Neural cell (in vitro differentiated cells): ENCODE measurements around the gene HOXB6. TPM values are rescaled to one million over a fixed set of nuclear protein-coding genes. Genes with fewer than 3 reads are reported as not detected.

ENCODE experiments used
- H2AFZ ChIP-seq: fragments of 200-600, 300-800 bp; sonication (generic), shearing (Covaris generic); 2 replicates; pipeline ENCODE4 v1.6.0; 2014; ENCODE audit warnings: low read depth, mild to moderate bottlenecking, antibody characterized with exemption, low read length, moderate library complexity
- H3F3A ChIP-seq: fragments of 200-600 bp; shearing (Covaris generic); 2 replicates; pipeline ENCODE4 v1.6.1; 2016; ENCODE audit warnings: mild to moderate bottlenecking, moderate library complexity, mixed read lengths, antibody characterized with exemption, low read length; ENCODE audit not compliant: insufficient read depth, poor library complexity, severe bottlenecking
- H3K27ac ChIP-seq: fragments of 200-600, 300-800 bp; sonication (generic), shearing (Covaris generic); 2 replicates; pipeline ENCODE4 v1.5.1; 2014; ENCODE audit warnings: mild to moderate bottlenecking, low read length, moderate library complexity
- H3K27me3 ChIP-seq: fragments of 300-800, 200-600 bp; sonication (generic), shearing (Covaris generic); 2 replicates; pipeline ENCODE4 v1.6.0; 2014; ENCODE audit warnings: mild to moderate bottlenecking, low read depth, low read length, moderate library complexity; ENCODE audit not compliant: insufficient read depth
- H3K36me3 ChIP-seq: fragments of 300-800, 200-600 bp; sonication (generic), shearing (Covaris generic); 2 replicates; pipeline ENCODE4 v1.5.1; 2014; ENCODE audit warnings: mild to moderate bottlenecking, antibody characterized with exemption, low read length, moderate library complexity; ENCODE audit not compliant: insufficient read depth
- H3K4me2 ChIP-seq: fragments of 300-800, 200-600 bp; sonication (generic), shearing (Covaris generic); 2 replicates; pipeline ENCODE4 v1.6.0; 2014; ENCODE audit warnings: mild to moderate bottlenecking, low read length
- H3K4me3 ChIP-seq: fragments of 300-800, 200-600 bp; sonication (generic), shearing (Covaris generic); 2 replicates; pipeline ENCODE4 v1.5.1; 2014; ENCODE audit warnings: mild to moderate bottlenecking, low read length, moderate library complexity
- H3K79me2 ChIP-seq: fragments of 200-600 bp; shearing (Covaris generic); replicated peaks from 2 replicates; pipeline ENCODE4 v1.6.0; 2014; ENCODE audit warnings: mild to moderate bottlenecking, low read length, moderate library complexity; ENCODE audit not compliant: insufficient read depth
- H3K9ac ChIP-seq: fragments of 300-800, 200-600 bp; sonication (generic), shearing (Covaris generic); 2 replicates; pipeline ENCODE4 v1.6.1; 2016; ENCODE audit warnings: mild to moderate bottlenecking, low read length, mixed read lengths
- H3K9me2 ChIP-seq: fragments of 200-600 bp; shearing (Covaris generic); 2 replicates; pipeline ENCODE4 v1.6.1; 2016; ENCODE audit warnings: mild to moderate bottlenecking, low read length, mixed read lengths; ENCODE audit not compliant: insufficient read depth
- H3K9me3 ChIP-seq: fragments of 200-600, 300-800 bp; sonication (generic), shearing (Covaris generic); 2 replicates; pipeline ENCODE4 v1.6.1; 2016; ENCODE audit warnings: mild to moderate bottlenecking, mixed run types, low read length, moderate library complexity, mixed read lengths
- H4K20me1 ChIP-seq: fragments of 200-600 bp; shearing (Covaris generic); 2 replicates; pipeline ENCODE4 v1.6.1; 2016; ENCODE audit warnings: mild to moderate bottlenecking, mixed run types; ENCODE audit not compliant: insufficient read depth
- EP300 ChIP-seq: fragments of 450-650 bp; conservative IDR thresholded peaks from 2 replicates; pipeline ENCODE4 v1.6.1; 2014; ENCODE audit warnings: antibody characterized with exemption, mild to moderate bottlenecking, moderate library complexity; ENCODE audit not compliant: poor library complexity, severe bottlenecking
- EZH2 ChIP-seq: fragments of 200-600, 300-800 bp; shearing (Covaris generic), sonication (generic); IDR thresholded peaks from 2 replicates; pipeline ENCODE4 v1.6.1; 2014; ENCODE audit warnings: antibody characterized with exemption, low read length, borderline replicate concordance, mild to moderate bottlenecking; ENCODE audit not compliant: insufficient read depth, poor library complexity, severe bottlenecking
- MXI1 ChIP-seq: fragments of 450-650 bp; conservative IDR thresholded peaks from 2 replicates; pipeline ENCODE4 v1.6.1; 2014; ENCODE audit warnings: antibody characterized with exemption, mild to moderate bottlenecking; ENCODE audit not compliant: poor library complexity, severe bottlenecking
- POLR2AphosphoS5 ChIP-seq: IDR thresholded peaks from 2 replicates; pipeline ENCODE4 v1.6.1; 2012
- RAD21 ChIP-seq: fragments of 450-650 bp; conservative IDR thresholded peaks from 2 replicates; pipeline ENCODE4 v1.6.1; 2014; ENCODE audit warnings: antibody characterized with exemption, mild to moderate bottlenecking, moderate library complexity
- SMC3 ChIP-seq: fragments of 450-650 bp; conservative IDR thresholded peaks from 2 replicates; pipeline ENCODE4 v1.6.1; 2014; ENCODE audit warnings: antibody characterized with exemption, mild to moderate bottlenecking, moderate library complexity; ENCODE audit not compliant: poor library complexity
- TAF1 ChIP-seq: IDR thresholded peaks from 2 replicates; pipeline ENCODE4 v1.6.1; 2012; ENCODE audit warnings: low read depth
- polyA plus RNA-seq: library from polyadenylated mRNA; depleted of rRNA; stranded (reverse); fragments of >200 nt; gene quantifications from 2 replicates; pipeline ENCODE4 v1.2.3, GENCODE V29; 2014
- TF ChIP-seq, protein P1 (sequence below): IDR thresholded peaks from 2 replicates; pipeline ENCODE4 v1.6.1; 2012; ENCODE audit warnings: borderline replicate concordance
- TF ChIP-seq, protein P2 (sequence below): fragments of 450-650 bp; IDR thresholded peaks from 2 replicates; pipeline ENCODE4 v1.5.1; 2014; ENCODE audit warnings: antibody characterized with exemption, mild to moderate bottlenecking, moderate library complexity; ENCODE audit not compliant: poor library complexity, severe bottlenecking

HOXB6 gene
- polyA plus RNA-seq, 1 donor from 2014 or later, result not detected

DNA sequence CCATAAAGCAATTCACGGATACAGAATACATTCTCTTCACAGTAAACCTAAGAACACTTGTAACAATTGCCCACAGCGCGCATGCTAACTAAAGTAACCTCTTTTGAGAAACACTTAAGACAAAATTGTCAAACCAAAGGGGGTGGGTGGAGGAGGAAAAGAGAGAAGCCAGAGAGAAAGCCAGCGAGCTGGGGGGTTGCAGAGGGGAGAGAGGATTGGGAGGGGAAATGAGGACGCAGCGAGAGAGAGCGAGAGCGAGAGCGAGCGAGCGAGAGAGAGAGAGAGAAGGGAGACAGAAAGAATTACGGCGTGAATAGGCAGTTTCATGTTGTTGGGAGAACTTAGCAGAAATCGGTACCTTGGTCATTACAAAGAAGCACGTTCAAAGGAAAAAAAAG, 7.7 kb upstream of the HOXB6 start:
- H4K20me1 ChIP-seq, result no peaks in the 10 kb centered on the region
- no peak overlapping the region for H2AFZ ChIP-seq

DNA sequence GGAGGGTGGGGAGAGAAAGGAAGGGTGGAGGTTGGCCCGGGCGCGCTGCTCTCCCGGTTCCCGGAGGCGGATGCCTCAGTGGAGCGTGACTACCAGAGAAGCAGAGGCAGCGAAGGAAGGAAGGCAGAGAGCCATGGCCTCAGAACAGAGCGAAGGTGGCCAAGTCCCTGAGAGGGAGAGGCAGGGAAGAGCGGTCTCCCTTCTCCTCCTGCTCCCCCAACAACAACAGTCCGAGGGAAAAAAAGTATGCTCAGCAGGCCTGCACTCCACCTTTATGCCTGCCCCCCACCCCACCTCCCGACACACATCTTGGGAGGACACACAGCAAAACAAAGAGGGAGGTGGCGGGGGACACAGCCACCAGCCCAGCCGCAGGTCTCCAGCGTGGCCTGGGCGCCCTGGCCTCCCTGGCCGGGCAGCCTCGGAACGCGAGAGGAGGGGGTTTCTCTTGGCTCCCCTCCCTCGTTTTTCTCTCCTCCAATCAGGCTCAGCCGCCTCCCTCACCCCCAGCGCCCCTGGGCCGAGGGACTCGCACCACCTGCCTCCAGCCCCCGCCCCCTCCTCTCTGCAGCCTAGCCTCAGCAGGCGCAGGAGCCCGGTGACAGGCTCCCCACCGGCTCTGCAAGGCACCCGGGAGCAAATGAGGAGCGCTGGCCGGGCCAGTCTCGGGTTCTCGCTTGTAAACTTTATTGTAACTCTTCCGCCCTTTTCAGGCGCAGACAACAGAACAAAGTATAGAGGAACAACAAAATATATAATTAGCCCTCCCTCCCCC, 7.1 kb upstream of the HOXB6 start:
- Histone ChIP-seq H3K4me3 (no peak overlapping the region), H3K9ac (no peak overlapping the region), H2AFZ (no peak overlapping the region), H3K9me2 (no peaks in the 10 kb centered on the region), H3F3A (no peaks in the 10 kb centered on the region), H4K20me1 (no peaks in the 10 kb centered on the region), H3K9me3 (peaks cover 7% of the 10 kb centered on the region), H3K27me3 (peaks cover 99% of the 10 kb centered on the region), H3K4me2 (no peak overlapping the region), H3K27ac (no peak overlapping the region), H3K79me2 (no peaks in the 10 kb centered on the region), H3K36me3 (no peaks in the 10 kb centered on the region)
- no peak for TF ChIP-seq POLR2AphosphoS5
- TF ChIP-seq EP300, result no peak
- TF ChIP-seq EZH2, result no peak
- no peak for TF ChIP-seq TAF1
- TF ChIP-seq, protein P1, sequence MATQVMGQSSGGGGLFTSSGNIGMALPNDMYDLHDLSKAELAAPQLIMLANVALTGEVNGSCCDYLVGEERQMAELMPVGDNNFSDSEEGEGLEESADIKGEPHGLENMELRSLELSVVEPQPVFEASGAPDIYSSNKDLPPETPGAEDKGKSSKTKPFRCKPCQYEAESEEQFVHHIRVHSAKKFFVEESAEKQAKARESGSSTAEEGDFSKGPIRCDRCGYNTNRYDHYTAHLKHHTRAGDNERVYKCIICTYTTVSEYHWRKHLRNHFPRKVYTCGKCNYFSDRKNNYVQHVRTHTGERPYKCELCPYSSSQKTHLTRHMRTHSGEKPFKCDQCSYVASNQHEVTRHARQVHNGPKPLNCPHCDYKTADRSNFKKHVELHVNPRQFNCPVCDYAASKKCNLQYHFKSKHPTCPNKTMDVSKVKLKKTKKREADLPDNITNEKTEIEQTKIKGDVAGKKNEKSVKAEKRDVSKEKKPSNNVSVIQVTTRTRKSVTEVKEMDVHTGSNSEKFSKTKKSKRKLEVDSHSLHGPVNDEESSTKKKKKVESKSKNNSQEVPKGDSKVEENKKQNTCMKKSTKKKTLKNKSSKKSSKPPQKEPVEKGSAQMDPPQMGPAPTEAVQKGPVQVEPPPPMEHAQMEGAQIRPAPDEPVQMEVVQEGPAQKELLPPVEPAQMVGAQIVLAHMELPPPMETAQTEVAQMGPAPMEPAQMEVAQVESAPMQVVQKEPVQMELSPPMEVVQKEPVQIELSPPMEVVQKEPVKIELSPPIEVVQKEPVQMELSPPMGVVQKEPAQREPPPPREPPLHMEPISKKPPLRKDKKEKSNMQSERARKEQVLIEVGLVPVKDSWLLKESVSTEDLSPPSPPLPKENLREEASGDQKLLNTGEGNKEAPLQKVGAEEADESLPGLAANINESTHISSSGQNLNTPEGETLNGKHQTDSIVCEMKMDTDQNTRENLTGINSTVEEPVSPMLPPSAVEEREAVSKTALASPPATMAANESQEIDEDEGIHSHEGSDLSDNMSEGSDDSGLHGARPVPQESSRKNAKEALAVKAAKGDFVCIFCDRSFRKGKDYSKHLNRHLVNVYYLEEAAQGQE, result no peak
- no peak for TF ChIP-seq SMC3
- TF ChIP-seq, protein P2, sequence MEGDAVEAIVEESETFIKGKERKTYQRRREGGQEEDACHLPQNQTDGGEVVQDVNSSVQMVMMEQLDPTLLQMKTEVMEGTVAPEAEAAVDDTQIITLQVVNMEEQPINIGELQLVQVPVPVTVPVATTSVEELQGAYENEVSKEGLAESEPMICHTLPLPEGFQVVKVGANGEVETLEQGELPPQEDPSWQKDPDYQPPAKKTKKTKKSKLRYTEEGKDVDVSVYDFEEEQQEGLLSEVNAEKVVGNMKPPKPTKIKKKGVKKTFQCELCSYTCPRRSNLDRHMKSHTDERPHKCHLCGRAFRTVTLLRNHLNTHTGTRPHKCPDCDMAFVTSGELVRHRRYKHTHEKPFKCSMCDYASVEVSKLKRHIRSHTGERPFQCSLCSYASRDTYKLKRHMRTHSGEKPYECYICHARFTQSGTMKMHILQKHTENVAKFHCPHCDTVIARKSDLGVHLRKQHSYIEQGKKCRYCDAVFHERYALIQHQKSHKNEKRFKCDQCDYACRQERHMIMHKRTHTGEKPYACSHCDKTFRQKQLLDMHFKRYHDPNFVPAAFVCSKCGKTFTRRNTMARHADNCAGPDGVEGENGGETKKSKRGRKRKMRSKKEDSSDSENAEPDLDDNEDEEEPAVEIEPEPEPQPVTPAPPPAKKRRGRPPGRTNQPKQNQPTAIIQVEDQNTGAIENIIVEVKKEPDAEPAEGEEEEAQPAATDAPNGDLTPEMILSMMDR, result no peak
- no peak for TF ChIP-seq MXI1
- TF ChIP-seq RAD21, result no peak

More for the DNA sequence above, 7.7 kb upstream of the HOXB6 start:
- Histone ChIP-seq H3K27ac (no peak overlapping the region), H3K36me3 (no peaks in the 10 kb centered on the region), H3F3A (no peaks in the 10 kb centered on the region), H3K4me2 (no peak overlapping the region), H3K27me3 (peaks cover 99% of the 10 kb centered on the region), H3K4me3 (no peak overlapping the region), H3K9me2 (no peaks in the 10 kb centered on the region), H3K9me3 (peaks cover 7% of the 10 kb centered on the region), H3K79me2 (no peaks in the 10 kb centered on the region), H3K9ac (no peak overlapping the region)
- TF ChIP-seq, protein P2, result no peak
- peak; percentile 53 for TF ChIP-seq EZH2
